HG02588 (cell line): ENCODE results near the gene CASZ1.

Experiments
- ATAC-seq: cut with Tn5 transposase; IDR thresholded peaks from one replicate; pipeline ENCODE4 v1.9.1; 2021; ENCODE audit warnings: mild to moderate bottlenecking, moderate library complexity; ENCODE audit not compliant: unreplicated experiment

CASZ1 gene

GRCh38 chr1:10631121-10631810, 165.2 kb downstream of the CASZ1 start:
- no peak for ATAC-seq

- ATAC-seq: no peak
Measured at GRCh38 chr1:10630661-10631120, 165.8 kb downstream of the CASZ1 start.

GRCh38 chr1:10629816-10630571, 166.5 kb downstream of the CASZ1 start:
- no peak for ATAC-seq

- ATAC-seq: no peak
Measured at GRCh38 chr1:10629091-10629815, 167.2 kb downstream of the CASZ1 start.

GRCh38 chr1:10628685-10629084, 167.8 kb downstream of the CASZ1 start:
- ATAC-seq: no peak

- ATAC-seq: no peak
Measured at GRCh38 chr1:10626791-10627410, 169.5 kb downstream of the CASZ1 start.

GRCh38 chr1:10626131-10626731, 170.2 kb downstream of the CASZ1 start:
- no peak for ATAC-seq

GRCh38 chr1:10625554-10625953, 170.9 kb downstream of the CASZ1 start:
- ATAC-seq: no peak

GRCh38 chr1:10625076-10625475, 171.4 kb downstream of the CASZ1 start:
- ATAC-seq: no peak

- no peak for ATAC-seq
Measured at GRCh38 chr1:10624256-10625050, 172.0 kb downstream of the CASZ1 start.

GRCh38 chr1:10623686-10624145, 172.7 kb downstream of the CASZ1 start:
- ATAC-seq: no peak

GRCh38 chr1:10622910-10623685, 173.3 kb downstream of the CASZ1 start:
- no peak for ATAC-seq

- no peak for ATAC-seq
Measured at GRCh38 chr1:10621906-10622305, 174.5 kb downstream of the CASZ1 start.

- no peak for ATAC-seq
Measured at GRCh38 chr1:10620776-10621175, 175.7 kb downstream of the CASZ1 start.

GRCh38 chr1:10617931-10618885, 178.2 kb downstream of the CASZ1 start:
- ATAC-seq: no peak

GRCh38 chr1:10617318-10617717, 179.1 kb downstream of the CASZ1 start:
- no peak for ATAC-seq

GRCh38 chr1:10616696-10617095, 179.8 kb downstream of the CASZ1 start:
- no peak for ATAC-seq
